Adrenal gland (tissue), 12 donors: ENCODE results near the gene TMEM135. TPM values are rescaled to one million over a fixed set of nuclear protein-coding genes. Genes with fewer than 3 reads are reported as not detected.
"Not testable (repeated sequence)": the region's sequence is repeated elsewhere in the genome, so short reads cannot be mapped to it uniquely, and the experiment has no call there.

Experiments used
- DNase-seq, 7 donors: peaks; one replicate each; pipeline ENCODE4 v3.0.0-alpha.2; 2019 to 2020
- H3K27ac ChIP-seq, 5 donors: fragments of 200-600 bp; sonication (generic) in 4 of 5; 1 replicate in 3 of 5; 2 replicates in 2 of 5; pipeline versions ENCODE4 v1.5.1 to v1.8.0; 2016 to 2020; ENCODE audit warnings: mild to moderate bottlenecking in 1 of 5
- H3K27me3 ChIP-seq: fragments of 200-600 bp; 2 replicates; pipeline ENCODE4 v1.8.0; 2021
- H3K36me3 ChIP-seq, 2 donors: fragments of 200-600 bp; replicated peaks in 1 of 2; 1 replicate in 1 of 2; 2 replicates in 1 of 2; pipeline versions ENCODE4 v1.5.1 to v1.8.0; 2018 to 2022
- H3K4me1 ChIP-seq, 2 donors: fragments of 200-600 bp; replicated peaks in 1 of 2; 1 replicate in 1 of 2; 2 replicates in 1 of 2; pipeline versions ENCODE4 v1.5.1 to v1.8.0; 2018 to 2021
- H3K4me3 ChIP-seq, 4 donors: fragments of 200-600 bp; sonication (generic) in 3 of 4; one replicate each; pipeline ENCODE4 v1.5.1; 2016 to 2018
- H3K9me3 ChIP-seq, 3 donors: fragments of 200-600 bp; sonication (generic) in 1 of 3; replicated peaks in 1 of 3; 1 replicate in 2 of 3; 2 replicates in 1 of 3; pipeline versions ENCODE4 v1.5.1 to v1.8.0; 2016 to 2021
- CTCF ChIP-seq, 6 experiments: fragments of 450-650 bp in 4 of 6; fragments of 200-600 bp in 2 of 6; sonication (generic) in 1 of 6; IDR thresholded peaks; 1 replicate in 5 of 6; 2 replicates in 1 of 6; pipeline versions ENCODE4 v1.5.1 to v1.8.0; 2016 to 2021; ENCODE audit warnings: antibody characterized with exemption in 6 of 6, mild to moderate bottlenecking in 2 of 6, moderate library complexity in 1 of 6
- POLR2A ChIP-seq, 2 donors: fragments of 450-650 bp; IDR thresholded peaks; one replicate each; pipeline ENCODE4 v1.6.1; 2017; ENCODE audit warnings: antibody characterized with exemption in 2 of 2, mild to moderate bottlenecking in 2 of 2, moderate library complexity in 1 of 2
- WGBS, 4 donors: extraction: QIAGEN DNeasy Blood & Tissue Kit in 2 of 4; methylation state at CpG; one replicate each; pipeline versions ENCODE4 v1.1.5 to v1.1.7; 2013 to 2017; 5-methylcytosine and 5-hydroxymethylcytosine counted together
- intact Hi-C, 2 donors: fragments of 100-400 bp; cut with DNase I; formaldehyde crosslinking; loops; one replicate each; pipeline versions ENCODE4 v1.14.1 to v1.15.0; 2022 to 2023
- polyA plus RNA-seq, 3 donors: library from polyadenylated mRNA; stranded (reverse); fragments of 200-250 nt in 2 of 3; fragments of 350-450 nt in 1 of 3; fragmentation: Illumina TruSeq in 1 of 3; extraction: RNeasy Lipid Tissue Mini Kit (QIAGEN cat#74804) in 1 of 3; gene quantifications; one replicate each; pipeline ENCODE4 v1.2.3, GENCODE V29; 2013 to 2014
- total RNA-seq, 9 donors: library from RNA; depleted of rRNA in 4 of 9; stranded (reverse); fragments of >200 nt in 4 of 9; fragments of 120-200 nt in 1 of 9; fragmentation: NEBNext Ultra II Directional in 1 of 9; extraction: Animal tissue kit (Norgen Biotek cat#: 25700) in 1 of 9; gene quantifications; one replicate each; pipeline versions ENCODE4 v1.1.0 to v1.2.4, GENCODE V29; 2013 to 2023
- donor health status: healthy with polysubstance abuse.
- donor health status: Bipolar disorder and iron deficiency.
- donor health status: DM: yes; HTN: yes; CAD: no.
- donor health status: DM: no; HTN: no; CAD: no.
- donor health status: DM: no; HTN: no; CAD: no.
- donor health status: DM: yes; HTN: yes; CAD: no.

The TMEM135 gene
- total and polyA plus RNA-seq, 12 donors: 8.2 to 101 (median 44.5) TPM

GRCh38 chr11:86990515-86990914, 47.2 kb upstream of the TMEM135 start:
- DNase-seq: no peak
- Histone ChIP-seq H3K27me3 (no peaks in the 10 kb centered on the region), H3K4me1 (no peaks in the 10 kb centered on the region), H3K9me3 (no peaks in the 10 kb centered on the region), H3K4me3 (no peak overlapping the region), H3K27ac (no peak overlapping the region), H3K36me3 (no peaks in the 10 kb centered on the region)
- WGBS, 4 donors: 67 to 75% (median 69%) methylated on average over 3 of the region's 3 CpGs
- intact Hi-C loops: no loop called here
- no peak for TF ChIP-seq CTCF (IDR thresholded peaks at IDR 0.05)
- no peak for TF ChIP-seq POLR2A (IDR thresholded peaks at IDR 0.05)

- no peaks in the 10 kb centered on the region for H3K9me3 ChIP-seq
- H3K4me3 ChIP-seq: no peak overlapping the region
- no peaks in the 10 kb centered on the region for H3K36me3 ChIP-seq
- WGBS, 4 donors: 94 to 99% (median 97%) methylated on average over 5 of the region's 5 CpGs
- no peak for TF ChIP-seq POLR2A (IDR thresholded peaks at IDR 0.05)
- TF ChIP-seq CTCF (IDR thresholded peaks at IDR 0.05): no peak
- DNase-seq: no peak
- no peaks in the 10 kb centered on the region for H3K4me1 ChIP-seq
- intact Hi-C loops: no loop called here
- no peaks in the 10 kb centered on the region for H3K27me3 ChIP-seq
- H3K27ac ChIP-seq: no peak overlapping the region
Observed at GRCh38 chr11:86991341-86991740, 46.4 kb upstream of the TMEM135 start.

GRCh38 chr11:86992340-86992739, 45.4 kb upstream of the TMEM135 start:
- H3K27ac ChIP-seq, H3K36me3 ChIP-seq, intact Hi-C loops, H3K4me1 ChIP-seq, DNase-seq, H3K4me3 ChIP-seq, H3K27me3 ChIP-seq, H3K9me3 ChIP-seq: not testable (repeated sequence)
- 91 to 98% (median 94%) methylated on average over 4 of the region's 4 CpGs for WGBS, 4 donors

- WGBS, 4 donors: 59 to 83% (median 66%) methylated on average over 3 of the region's 3 CpGs
Observed at GRCh38 chr11:86993031-86993430, 44.7 kb upstream of the TMEM135 start.

More at GRCh38 chr11:86993031-86993430, 44.7 kb upstream of the TMEM135 start:
- no peaks in the 10 kb centered on the region for H3K4me1 ChIP-seq
- H3K27me3 ChIP-seq: no peaks in the 10 kb centered on the region
- H3K27ac ChIP-seq: no peak overlapping the region
- H3K36me3 ChIP-seq: no peaks in the 10 kb centered on the region
- intact Hi-C loops: no loop called here
- no peak for DNase-seq
- H3K9me3 ChIP-seq: no peaks in the 10 kb centered on the region
- TF ChIP-seq POLR2A (IDR thresholded peaks at IDR 0.05): no peak
- TF ChIP-seq CTCF (IDR thresholded peaks at IDR 0.05): no peak
- no peak overlapping the region for H3K4me3 ChIP-seq
